Ovary (tissue), 10 donors: ENCODE measurements around the gene STUM. TPM values are rescaled to one million over a fixed set of nuclear protein-coding genes. Genes with fewer than 3 reads are reported as not detected.
"Not testable (repeated sequence)": the region's sequence is repeated elsewhere in the genome, so short reads cannot be mapped to it uniquely, and the experiment has no call there.

ENCODE experiments used
- DNase-seq, 5 donors: peaks; one replicate each; pipeline ENCODE4 v3.0.0-alpha.2; 2019 to 2020
- H3K27ac ChIP-seq, 2 donors: fragments of 200-600 bp; one replicate each; pipeline versions ENCODE4 v1.5.1 to v1.8.0; 2019 to 2022
- H3K27me3 ChIP-seq: fragments of 200-600 bp; one replicate; pipeline ENCODE4 v1.8.0; 2022
- H3K36me3 ChIP-seq: fragments of 200-600 bp; sonication (generic); one replicate; pipeline ENCODE4 v1.5.1; 2019
- H3K4me1 ChIP-seq: one replicate; pipeline ENCODE4 v1.8.1; 2013; ENCODE audit warnings: mild to moderate bottlenecking, moderate library complexity; ENCODE audit not compliant: insufficient read depth
- H3K4me3 ChIP-seq: fragments of 200-600 bp; sonication (generic); one replicate; pipeline ENCODE4 v1.5.1; 2017
- H3K9me3 ChIP-seq, 2 donors: fragments of 200-600 bp in 1 of 2; sonication (generic) in 1 of 2; one replicate each; pipeline versions ENCODE4 v1.5.1 to v1.8.1; 2013 to 2019; ENCODE audit warnings: mild to moderate bottlenecking in 1 of 2, moderate library complexity in 1 of 2
- CTCF ChIP-seq, 3 donors: fragments of 450-650 bp in 2 of 3; fragments of 200-600 bp in 1 of 3; IDR thresholded peaks; one replicate each; pipeline versions ENCODE4 v1.5.1 to v1.8.0; 2016 to 2022; ENCODE audit warnings: antibody characterized with exemption in 3 of 3, mild to moderate bottlenecking in 1 of 3
- EP300 ChIP-seq: sonication (generic); formaldehyde crosslinking; IDR thresholded peaks from one replicate; pipeline ENCODE4 v1.6.1; 2017; ENCODE audit warnings: antibody characterized with exemption
- POLR2A ChIP-seq: fragments of 450-650 bp; IDR thresholded peaks from one replicate; pipeline ENCODE4 v1.6.1; 2017; ENCODE audit warnings: antibody characterized with exemption, mild to moderate bottlenecking, moderate library complexity
- WGBS, 3 donors: extraction: QIAGEN DNeasy Blood & Tissue Kit in 1 of 3; methylation state at CpG; one replicate each; pipeline versions ENCODE4 v1.1.5 to v1.1.7; 2013 to 2017; 5-methylcytosine and 5-hydroxymethylcytosine counted together
- intact Hi-C, 4 donors: fragments of 100-400 bp; cut with DNase I; formaldehyde crosslinking; loops; one replicate each; pipeline versions ENCODE4 v1.11.0 to v1.15.1; 2022 to 2023
- long read RNA-seq, 3 donors: library from polyadenylated mRNA in 2 of 3; unstranded in 2 of 3; transcript quantifications; one replicate each; pipeline ENCODE4 v2.0.0 and lab custom pipeline, GENCODE V29; 2021 to 2026
- polyA plus RNA-seq, 2 donors: library from polyadenylated mRNA; stranded (reverse); fragments of 200-250 nt in 1 of 2; fragments of 350-450 nt in 1 of 2; fragmentation: Illumina TruSeq in 1 of 2; extraction: RNeasy Lipid Tissue Mini Kit (QIAGEN cat#74804) in 1 of 2; gene quantifications; one replicate each; pipeline ENCODE4 v1.2.3, GENCODE V29; 2013 to 2014
- total RNA-seq, 7 donors: library from RNA; depleted of rRNA in 2 of 7; stranded (reverse); fragments of >200 nt in 2 of 7; fragmentation: NEBNext Ultra II Directional in 3 of 7; extraction: Animal tissue kit (Norgen Biotek cat#: 25700) in 3 of 7; gene quantifications; one replicate each; pipeline versions ENCODE4 v1.1.0 to v1.2.4, GENCODE V29; 2016 to 2023
- donor health status: DM: no; HTN: no; CAD: no; lungs with moderate emphysema.
- donor health status: DM: no; HTN: no; CAD: no.
- donor health status: Bipolar disorder and iron deficiency.
- donor health status: DM: yes; HTN: yes; CAD: no.
- donor health status: DM: no; HTN: no; CAD: no.
- donor health status: DM: yes; HTN: yes; CAD: no.

Gene STUM, protein sequence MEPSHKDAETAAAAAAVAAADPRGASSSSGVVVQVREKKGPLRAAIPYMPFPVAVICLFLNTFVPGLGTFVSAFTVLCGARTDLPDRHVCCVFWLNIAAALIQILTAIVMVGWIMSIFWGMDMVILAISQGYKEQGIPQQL
- 1 to 10 TPM in 5 of 7 donors, under 1 TPM in 2; 0.24 to 6.1 (median 2.5) TPM for total RNA-seq
- polyA plus RNA-seq: 1 to 10 TPM; 1.6 to 2.7 TPM
- long read RNA-seq, donor 1, partial matches to known transcripts: 0 of 1 reads
- long read RNA-seq, donor 1, other reads (novel, unspliced or antisense): 1 of 1 reads
- long read RNA-seq, donor 2: 0 reads
- long read RNA-seq, donor 3, partial matches to known transcripts: 0 of 10 reads
- long read RNA-seq, donor 3, other reads (novel, unspliced or antisense): 10 of 10 reads

GRCh38 chr1:226548256-226549093 lies at the start of gene STUM:
TSS of gene STUM (plus strand) at chr1:226548764. CDS start at chr1:226548905, 141 bp downstream.
- Histone ChIP-seq H3K4me3 (peak within 1 kb of the TSS; percentile 61), H3K36me3 (no peaks in the 10 kb centered on the region), H3K27me3 (no peaks in the 10 kb centered on the region), H3K27ac (peak within 1 kb of the TSS in 1 of 2 donors; percentile 11), H3K9me3 (no peaks in the 10 kb centered on the region), H3K4me1 (peaks cover 5% of the 10 kb centered on the region)
- 1 to 3% (median 1%) methylated on average over 58 to 82 of the region's 82 CpGs for WGBS, 3 donors
- intact Hi-C loops: loop anchor here (5.0 to 10.0 kb wide), 7 partner anchors 54 to 896 kb away; no protein-coding TSS in a partner anchor
- TF ChIP-seq CTCF (IDR thresholded peaks at IDR 0.05) (no peak), EP300 (no peak), POLR2A (no peak)
- DNase-seq: peak in 4 of 5 donors; percentile 23 to 67 (median 44)

- 86 to 95% (median 93%) methylated on average over 3 of the region's 3 CpGs for WGBS, 3 donors
- H3K4me1 ChIP-seq, H3K27ac ChIP-seq, H3K36me3 ChIP-seq, DNase-seq, H3K27me3 ChIP-seq, H3K9me3 ChIP-seq, H3K4me3 ChIP-seq, intact Hi-C loops: not testable (repeated sequence)
Measured at GRCh38 chr1:226499699-226500098, 48.9 kb upstream of the STUM start.

GRCh38 chr1:226506021-226506420 lies 42.5 kb upstream of the STUM start:
- DNase-seq: no peak
- H3K4me3 ChIP-seq: no peak overlapping the region
- intact Hi-C loops: no loop called here
- no peak overlapping the region for H3K27ac ChIP-seq
- no peak for TF ChIP-seq EP300
- TF ChIP-seq POLR2A: no peak
- TF ChIP-seq CTCF (IDR thresholded peaks at IDR 0.05): no peak
- WGBS, 3 donors: 46 to 56% (median 49%) methylated on average over 2 of the region's 2 CpGs
- H3K9me3 ChIP-seq: no peaks in the 10 kb centered on the region
- no peaks in the 10 kb centered on the region for H3K27me3 ChIP-seq
- H3K36me3 ChIP-seq: no peaks in the 10 kb centered on the region
- no peaks in the 10 kb centered on the region for H3K4me1 ChIP-seq

GRCh38 chr1:226506921-226507320 lies 41.6 kb upstream of the STUM start:
- Histone ChIP-seq H3K9me3 (no peaks in the 10 kb centered on the region), H3K36me3 (no peaks in the 10 kb centered on the region), H3K27ac (no peak overlapping the region), H3K4me3 (no peak overlapping the region), H3K4me1 (no peaks in the 10 kb centered on the region), H3K27me3 (no peaks in the 10 kb centered on the region)
- no peak for TF ChIP-seq EP300
- no peak for TF ChIP-seq CTCF (IDR thresholded peaks at IDR 0.05)
- TF ChIP-seq POLR2A: no peak
- WGBS, 3 donors: 90 to 95% (median 94%) methylated on average over 5 of the region's 5 CpGs
- intact Hi-C loops: no loop called here
- no peak for DNase-seq
